PC-3 (cell line): ENCODE results near the gene ZXDB. TPM values are rescaled to one million over a fixed set of nuclear protein-coding genes. Genes with fewer than 3 reads are reported as not detected.
"Not testable (repeated sequence)": the region's sequence is repeated elsewhere in the genome, so short reads cannot be mapped to it uniquely, and the experiment has no call there.

ENCODE experiments used
- ATAC-seq: fragments of 200-7000 bp; cut with Tn5 transposase; 2 replicates; pipeline ENCODE4 v1.9.1; 2020; ENCODE audit warnings: mild to moderate bottlenecking, moderate library complexity
- BruUV-seq: library from RNA; stranded (reverse); fragments of 400-500 nt; replicated peaks from 2 replicates; lab custom pipeline; 2021; lab: Mats Ljungman, UMichigan
- CTCF ChIA-PET: fragments of 300-600 bp; sonication (Branson Sonifier 250); formaldehyde crosslinking; loops from one replicate; lab custom pipeline; 2022; ENCODE audit warnings: antibody characterized with exemption; lab: Charles Lee
- POLR2A ChIA-PET: fragments of 300-600 bp; sonication (Branson Sonifier 250); formaldehyde crosslinking; loops from one replicate; lab custom pipeline; 2022; ENCODE audit warnings: antibody characterized with exemption; ENCODE audit not compliant: unreplicated experiment; lab: Charles Lee
- DNase-seq: peaks from one replicate; pipeline ENCODE4 v3.0.0-alpha.2; 2015
- H2AFZ ChIP-seq: fragments of 300-600 bp; sonication (generic); 2 replicates; pipeline ENCODE4 v1.6.0; 2016; ENCODE audit warnings: antibody characterized with exemption, low read length
- H3F3A ChIP-seq: fragments of 300-600 bp; sonication (generic); one replicate; pipeline ENCODE4 v1.6.0; 2017; ENCODE audit warnings: antibody characterized with exemption, low read length, control low read depth, mild to moderate bottlenecking; ENCODE audit not compliant: unreplicated experiment
- H3K27ac ChIP-seq: fragments of 300-600 bp; sonication (generic); 2 replicates; pipeline ENCODE4 v1.5.1; 2016; ENCODE audit warnings: mild to moderate bottlenecking, low read length
- H3K27me3 ChIP-seq: fragments of 300-600 bp; sonication (generic); 2 replicates; pipeline ENCODE4 v1.6.1; 2016; ENCODE audit warnings: low read length, mixed read lengths
- H3K36me3 ChIP-seq: fragments of 300-600 bp; sonication (generic); 2 replicates; pipeline ENCODE4 v1.6.1; 2016; ENCODE audit warnings: low read depth, mixed run types, low read length, mixed read lengths
- H3K4me1 ChIP-seq: fragments of 300-600 bp; sonication (generic); 2 replicates; pipeline ENCODE4 v1.5.1; 2016; ENCODE audit warnings: low read length; ENCODE audit not compliant: insufficient read depth
- H3K4me2 ChIP-seq: fragments of 300-600 bp; sonication (generic); 2 replicates; pipeline ENCODE4 v1.6.0; 2016; ENCODE audit warnings: low read length
- H3K4me3 ChIP-seq: fragments of 300-600 bp; sonication (generic); 2 replicates; pipeline ENCODE4 v1.5.1; 2016; ENCODE audit warnings: mild to moderate bottlenecking, low read length, mixed read lengths
- H3K79me2 ChIP-seq: fragments of 300-600 bp; sonication (generic); 2 replicates; pipeline ENCODE4 v1.6.1; 2017; ENCODE audit warnings: low read length, mixed read lengths
- H3K9ac ChIP-seq: fragments of 300-600 bp; sonication (generic); 2 replicates; pipeline ENCODE4 v1.6.0; 2016; ENCODE audit warnings: mild to moderate bottlenecking, low read length
- H3K9me2 ChIP-seq: fragments of 300-600 bp; sonication (generic); replicated peaks from 2 replicates; pipeline ENCODE4 v1.6.1; 2016; ENCODE audit warnings: mixed run types, low read length, mixed read lengths
- H3K9me3 ChIP-seq: fragments of 300-600 bp; sonication (generic); 2 replicates; pipeline ENCODE4 v1.6.1; 2016; ENCODE audit warnings: low read length, mixed read lengths
- H4K20me1 ChIP-seq: fragments of 300-600 bp; sonication (generic); 2 replicates; pipeline ENCODE4 v1.6.1; 2016; ENCODE audit warnings: low read length, mixed read lengths
- EZH2 ChIP-seq: fragments of 300-600 bp; sonication (generic); IDR thresholded peaks from one replicate; pipeline ENCODE4 v1.6.1; 2017; ENCODE audit warnings: antibody characterized with exemption, mild to moderate bottlenecking, low read length; ENCODE audit not compliant: unreplicated experiment
- EZH2phosphoT487 ChIP-seq: fragments of 300-600 bp; sonication (generic); IDR thresholded peaks from 2 replicates; pipeline ENCODE4 v1.6.1; 2018; ENCODE audit warnings: mild to moderate bottlenecking, antibody characterized with exemption, low read length, borderline replicate concordance
- intact Hi-C: fragments of 100-400 bp; cut with micrococcal nuclease; formaldehyde crosslinking; loops from 2 replicates; pipeline ENCODE4 v1.9.0; 2023
- total RNA-seq: library from RNA; depleted of rRNA; stranded (reverse); fragments of >200 nt; gene quantifications from 2 replicates; pipeline ENCODE4 v1.2.3, GENCODE V29; 2014
- TF ChIP-seq, protein P1 (sequence below): fragments of 300-600 bp; sonication (generic); conservative IDR thresholded peaks from 2 replicates; pipeline ENCODE4 v1.5.1; 2017; ENCODE audit warnings: antibody characterized with exemption, low read depth, mild to moderate bottlenecking, low read length

The ZXDB gene
- total RNA-seq, 1 experiment from 2014 or later = 10.1 TPM

- H3K9me3 ChIP-seq, CTCF ChIA-PET, H3K9me2 ChIP-seq, BruUV-seq, H2AFZ ChIP-seq, H3F3A ChIP-seq, POLR2A ChIA-PET, H3K27me3 ChIP-seq, H3K36me3 ChIP-seq: not testable (repeated sequence)
- Histone ChIP-seq H3K79me2 (peaks cover 43% of the 10 kb centered on the region), H4K20me1 (peaks cover 21% of the 10 kb centered on the region), H3K27ac (peak overlapping the region; percentile 68), H3K4me1 (peaks cover 45% of the 10 kb centered on the region), H3K9ac (peak overlapping the region; percentile 78), H3K4me2 (peak overlapping the region; percentile 77), H3K4me3 (peak overlapping the region; percentile 63)
- TF ChIP-seq, protein P1, sequence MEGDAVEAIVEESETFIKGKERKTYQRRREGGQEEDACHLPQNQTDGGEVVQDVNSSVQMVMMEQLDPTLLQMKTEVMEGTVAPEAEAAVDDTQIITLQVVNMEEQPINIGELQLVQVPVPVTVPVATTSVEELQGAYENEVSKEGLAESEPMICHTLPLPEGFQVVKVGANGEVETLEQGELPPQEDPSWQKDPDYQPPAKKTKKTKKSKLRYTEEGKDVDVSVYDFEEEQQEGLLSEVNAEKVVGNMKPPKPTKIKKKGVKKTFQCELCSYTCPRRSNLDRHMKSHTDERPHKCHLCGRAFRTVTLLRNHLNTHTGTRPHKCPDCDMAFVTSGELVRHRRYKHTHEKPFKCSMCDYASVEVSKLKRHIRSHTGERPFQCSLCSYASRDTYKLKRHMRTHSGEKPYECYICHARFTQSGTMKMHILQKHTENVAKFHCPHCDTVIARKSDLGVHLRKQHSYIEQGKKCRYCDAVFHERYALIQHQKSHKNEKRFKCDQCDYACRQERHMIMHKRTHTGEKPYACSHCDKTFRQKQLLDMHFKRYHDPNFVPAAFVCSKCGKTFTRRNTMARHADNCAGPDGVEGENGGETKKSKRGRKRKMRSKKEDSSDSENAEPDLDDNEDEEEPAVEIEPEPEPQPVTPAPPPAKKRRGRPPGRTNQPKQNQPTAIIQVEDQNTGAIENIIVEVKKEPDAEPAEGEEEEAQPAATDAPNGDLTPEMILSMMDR = 0 out of 2 replicates have a peak, but pooled peaks have one; percentile 12
- ATAC-seq = peak; percentile 53
- intact Hi-C loops = loop anchor here (10.0 kb wide), 1 partner anchor 52 kb away; no protein-coding TSS in a partner anchor
- DNase-seq = peak; percentile 69
Observed at GRCh38 chrX:57592894-57593215, 1.0 kb downstream of the ZXDB start.

GRCh38 chrX:57595381-57595811 is 3.6 kb downstream of the ZXDB start:
- intact Hi-C loops = loop anchor here (1.0 to 10.0 kb wide), 5 partner anchors 49 to 312 kb away; no protein-coding TSS in a partner anchor
- peaks cover 23% of the 10 kb centered on the region for H4K20me1 ChIP-seq
- POLR2A ChIA-PET = no interaction called here
- no peak overlapping the region for H2AFZ ChIP-seq
- H3K79me2 ChIP-seq = peaks cover 55% of the 10 kb centered on the region
- peak overlapping the region; percentile 12 for H3K9ac ChIP-seq
- DNase-seq = peak; percentile 84
- H3K9me2 ChIP-seq = no peaks in the 10 kb centered on the region
- H3K36me3 ChIP-seq = no peaks in the 10 kb centered on the region; the same call in 1 of the 2 replicates
- H3K9me3 ChIP-seq = no peaks in the 10 kb centered on the region
- peaks cover 47% of the 10 kb centered on the region for H3K4me1 ChIP-seq
- no peaks in the 10 kb centered on the region for H3K27me3 ChIP-seq
- no peak for TF ChIP-seq EZH2
- TF ChIP-seq EZH2phosphoT487 = no peak
- TF ChIP-seq, protein P1 = no peak
- H3K4me2 ChIP-seq = peak overlapping the region; percentile 85
- no peaks in the 10 kb centered on the region for H3F3A ChIP-seq
- peak overlapping the region; percentile 69 for H3K4me3 ChIP-seq
- no TSS peak for BruUV-seq
- peak; percentile 11 for ATAC-seq
- H3K27ac ChIP-seq = peak overlapping the region; percentile 72
- CTCF ChIA-PET = no interaction called here

- Histone ChIP-seq H3K9me3 (no peaks in the 10 kb centered on the region), H3F3A (no peaks in the 10 kb centered on the region), H3K9ac (peak overlapping the region; percentile 12; the same call in 1 of the 2 replicates), H3K36me3 (no peaks in the 10 kb centered on the region; the same call in 1 of the 2 replicates), H3K9me2 (no peaks in the 10 kb centered on the region), H3K79me2 (peaks cover 55% of the 10 kb centered on the region), H4K20me1 (peaks cover 23% of the 10 kb centered on the region), H3K27ac (peak overlapping the region; percentile 72), H3K4me3 (peak overlapping the region; percentile 69), H3K4me2 (peak overlapping the region; percentile 85), H2AFZ (no peak overlapping the region), H3K4me1 (peaks cover 39% of the 10 kb centered on the region), H3K27me3 (no peaks in the 10 kb centered on the region)
- intact Hi-C loops = loop anchor here (5.0 to 10.0 kb wide), 4 partner anchors 49 to 311 kb away; no protein-coding TSS in a partner anchor
- TF ChIP-seq EZH2phosphoT487 (no peak), EZH2 (no peak)
- TF ChIP-seq, protein P1 = no peak
- DNase-seq = no peak
- ChIA-PET CTCF (interaction anchor here (0.6 kb wide), 2 partner anchors 150 to 173 kb away, joined by 3 to 8 read pairs; no protein-coding TSS in a partner anchor), POLR2A (no interaction called here)
- BruUV-seq = no TSS peak
- no peak for ATAC-seq
Observed at GRCh38 chrX:57596109-57596508, 4.3 kb downstream of the ZXDB start.
